ENCODE data around the gene NFKB2.

GRCh38 chr10:102375250-102375649 lies 20.3 kb upstream of the NFKB2 start:
- TF ChIP-seq CTCF (IDR thresholded peaks at IDR 0.05; ENCODE audit: low read length) (no peak), EZH2 (IDR thresholded peaks at IDR 0.05; ENCODE audit: borderline replicate concordance, low read length) (no peak)

Data from OCI-LY1 (cell line).